NCI-H128 (cell line): Measurements from ENCODE around the gene ASB13.

ENCODE experiments used
- DNase-seq: peaks from one replicate; lab custom pipeline; 2025; ENCODE audit not compliant: unreplicated experiment; lab: John Stamatoyannopoulos, UW

ASB13 gene

GRCh38 chr10:5648494-5649457 lies 17.6 kb downstream of the ASB13 start:
- no peak for DNase-seq

- DNase-seq: no peak
These were observed 18.7 kb downstream of the ASB13 start for GRCh38 chr10:5647507-5648240.

GRCh38 chr10:5645944-5646617 lies 20.3 kb downstream of the ASB13 start:
- no peak for DNase-seq

- no peak for DNase-seq
These were observed 21.0 kb downstream of the ASB13 start for GRCh38 chr10:5645375-5645774.

- DNase-seq: no peak
These were observed 21.5 kb downstream of the ASB13 start for GRCh38 chr10:5644930-5645329.

- DNase-seq: no peak
These were observed 22.9 kb downstream of the ASB13 start for GRCh38 chr10:5643346-5644067.

- no peak for DNase-seq
These were observed 24.9 kb downstream of the ASB13 start for GRCh38 chr10:5641501-5641900.

GRCh38 chr10:5640501-5640900 lies 25.9 kb downstream of the ASB13 start:
- DNase-seq: no peak

GRCh38 chr10:5640036-5640435 lies 26.4 kb downstream of the ASB13 start:
- no peak for DNase-seq

GRCh38 chr10:5639066-5639465 lies 27.3 kb downstream of the ASB13 start:
- DNase-seq: no peak

- no peak for DNase-seq
These were observed 27.9 kb downstream of the ASB13 start for GRCh38 chr10:5638494-5638893.

- DNase-seq: no peak
These were observed 31.5 kb downstream of the ASB13 start for GRCh38 chr10:5634918-5635317.

- DNase-seq: no peak
These were observed 33.1 kb downstream of the ASB13 start for GRCh38 chr10:5633166-5633749.

- DNase-seq: no peak
These were observed 33.9 kb downstream of the ASB13 start for GRCh38 chr10:5632446-5632845.

GRCh38 chr10:5631936-5632335 lies 34.5 kb downstream of the ASB13 start:
- no peak for DNase-seq

- no peak for DNase-seq
These were observed 36.3 kb downstream of the ASB13 start for GRCh38 chr10:5630112-5630436.

GRCh38 chr10:5629303-5630111 lies 36.9 kb downstream of the ASB13 start:
- DNase-seq: no peak

GRCh38 chr10:5628451-5629302 lies 37.7 kb downstream of the ASB13 start:
- DNase-seq: no peak

GRCh38 chr10:5627486-5628044 lies 38.8 kb downstream of the ASB13 start:
- DNase-seq: no peak
